Measurements from ENCODE around the gene AHNAK2. TPM values are rescaled to one million over a fixed set of nuclear protein-coding genes. Genes with fewer than 3 reads are reported as not detected.
A peak's percentile ranks its signal among the peaks of the same experiment; 100 is the strongest.
"Not testable (repeated sequence)": the region's sequence is repeated elsewhere in the genome, so short reads cannot be mapped to it uniquely, and the experiment has no call there.

The AHNAK2 gene
- total RNA-seq, 4 donors from 2014 or later: 3.2 to 19.0 (median 10.7) TPM

GRCh38 chr14:104893435-104894207 lies 84.6 kb downstream of the AHNAK2 start:
- TF ChIP-seq POLR2A (IDR thresholded peaks at IDR 0.05): no peak
- TF ChIP-seq, protein P1, sequence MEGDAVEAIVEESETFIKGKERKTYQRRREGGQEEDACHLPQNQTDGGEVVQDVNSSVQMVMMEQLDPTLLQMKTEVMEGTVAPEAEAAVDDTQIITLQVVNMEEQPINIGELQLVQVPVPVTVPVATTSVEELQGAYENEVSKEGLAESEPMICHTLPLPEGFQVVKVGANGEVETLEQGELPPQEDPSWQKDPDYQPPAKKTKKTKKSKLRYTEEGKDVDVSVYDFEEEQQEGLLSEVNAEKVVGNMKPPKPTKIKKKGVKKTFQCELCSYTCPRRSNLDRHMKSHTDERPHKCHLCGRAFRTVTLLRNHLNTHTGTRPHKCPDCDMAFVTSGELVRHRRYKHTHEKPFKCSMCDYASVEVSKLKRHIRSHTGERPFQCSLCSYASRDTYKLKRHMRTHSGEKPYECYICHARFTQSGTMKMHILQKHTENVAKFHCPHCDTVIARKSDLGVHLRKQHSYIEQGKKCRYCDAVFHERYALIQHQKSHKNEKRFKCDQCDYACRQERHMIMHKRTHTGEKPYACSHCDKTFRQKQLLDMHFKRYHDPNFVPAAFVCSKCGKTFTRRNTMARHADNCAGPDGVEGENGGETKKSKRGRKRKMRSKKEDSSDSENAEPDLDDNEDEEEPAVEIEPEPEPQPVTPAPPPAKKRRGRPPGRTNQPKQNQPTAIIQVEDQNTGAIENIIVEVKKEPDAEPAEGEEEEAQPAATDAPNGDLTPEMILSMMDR (IDR thresholded peaks at IDR 0.05): no peak
- peak in 2 of 3 donors; percentile 74 to 81 for DNase-seq
- Histone ChIP-seq H3K9me3 (no peaks in the 10 kb centered on the region), H3K27me3 (no peaks in the 10 kb centered on the region), H3K36me3 (peaks cover 0 to 25% (median 0%) of the 10 kb centered on the region in 3 donors), H3K4me1 (peaks cover 0 to 10% (median 0%) of the 10 kb centered on the region in 4 donors), H3K27ac (peak overlapping the region in 2 of 4 donors; percentile 9 to 56), H3K4me3 (no peak overlapping the region)

DNA sequence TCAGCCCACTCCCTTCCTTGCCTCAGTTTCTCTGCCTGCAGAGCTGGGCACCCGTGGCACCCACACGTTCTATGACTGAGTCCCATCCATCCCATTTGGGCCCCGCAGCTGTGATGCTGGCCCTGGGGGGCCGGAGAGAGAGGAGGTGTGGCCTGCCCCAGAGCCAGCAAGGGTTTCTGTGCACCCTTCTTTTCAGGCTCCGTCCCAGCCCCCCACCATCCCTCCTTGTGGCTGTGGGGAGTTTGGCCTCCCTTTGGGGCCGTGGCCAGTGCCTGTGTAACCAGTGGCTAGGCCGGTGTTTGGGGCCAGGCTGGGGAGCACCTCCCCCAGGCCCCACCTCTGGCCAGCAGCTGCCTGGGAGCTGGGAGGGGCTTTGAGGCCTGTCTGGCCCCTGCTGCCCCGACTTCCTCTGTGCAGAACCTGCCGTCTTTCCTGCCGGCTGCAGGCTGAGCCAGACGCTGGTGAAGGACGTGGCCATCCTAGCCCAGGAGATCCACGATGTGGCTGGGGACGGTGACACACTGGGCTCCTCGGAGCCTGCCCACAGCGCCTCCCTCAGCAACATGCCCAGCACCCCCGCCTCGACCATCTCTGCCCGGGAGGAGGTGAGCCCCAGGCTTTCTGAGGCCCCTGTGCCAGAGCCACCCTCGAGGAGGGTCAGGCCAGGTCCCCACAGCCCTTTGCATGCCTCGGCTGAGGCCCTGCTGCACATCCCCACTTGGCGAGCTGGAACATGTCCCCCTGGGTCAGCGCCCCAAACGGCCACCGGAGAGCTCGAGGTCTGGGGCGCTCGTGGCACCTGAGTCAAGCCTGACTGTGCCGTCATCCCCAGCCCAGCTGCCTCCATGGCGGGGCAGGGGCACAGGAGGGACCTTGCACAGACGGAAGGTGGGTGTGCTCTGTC lies 85.4 kb downstream of the AHNAK2 start:
- peaks cover 0 to 10% (median 0%) of the 10 kb centered on the region in 4 donors for H3K4me1 ChIP-seq
- no peak overlapping the region for H3K4me3 ChIP-seq
- no peaks in the 10 kb centered on the region for H3K9me3 ChIP-seq
- TF ChIP-seq POLR2A (IDR thresholded peaks at IDR 0.05): no peak
- TF ChIP-seq, protein P1 (IDR thresholded peaks at IDR 0.05): no peak
- no peaks in the 10 kb centered on the region for H3K27me3 ChIP-seq
- peak overlapping the region in 1 of 4 donors; percentile 9 for H3K27ac ChIP-seq
- peak in 1 of 3 donors; percentile 41 for DNase-seq
- H3K36me3 ChIP-seq: peaks cover 0 to 34% (median 0%) of the 10 kb centered on the region in 3 donors

- DNase-seq: peak in 2 of 3 donors; percentile 43 to 46
- H3K27ac ChIP-seq: no peak overlapping the region
- H3K4me3 ChIP-seq: no peak overlapping the region
- H3K4me1 ChIP-seq: peaks cover 0 to 10% (median 0%) of the 10 kb centered on the region in 4 donors
- H3K9me3 ChIP-seq: no peaks in the 10 kb centered on the region
- peaks cover 0 to 42% (median 0%) of the 10 kb centered on the region in 3 donors for H3K36me3 ChIP-seq
- no peaks in the 10 kb centered on the region for H3K27me3 ChIP-seq
- TF ChIP-seq, protein P1 (IDR thresholded peaks at IDR 0.05): no peak
- no peak for TF ChIP-seq POLR2A (IDR thresholded peaks at IDR 0.05)
Observed at GRCh38 chr14:104891664-104892530, 86.3 kb downstream of the AHNAK2 start.

DNA sequence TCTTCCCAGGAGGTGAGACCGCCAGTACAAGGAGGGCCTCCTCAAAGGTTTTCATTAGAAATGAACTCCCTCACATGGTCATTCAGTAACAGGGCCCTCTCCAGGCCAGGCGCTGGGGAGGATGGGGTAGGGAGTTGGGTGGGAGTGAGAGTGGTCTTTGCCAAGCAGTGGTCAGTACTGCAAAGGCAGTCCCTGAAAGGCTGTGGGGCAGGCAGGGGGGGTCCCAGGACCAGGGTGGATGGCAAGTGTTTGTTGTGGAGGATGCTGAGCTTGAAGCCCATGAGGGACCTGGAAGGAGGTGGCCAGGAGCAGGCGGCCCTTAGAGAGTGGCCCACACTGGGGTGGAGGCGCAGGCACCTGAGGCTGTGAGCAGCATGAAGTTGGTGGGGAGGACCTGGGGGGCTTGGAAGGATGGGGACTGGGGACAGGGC lies 87.0 kb downstream of the AHNAK2 start:
- no peaks in the 10 kb centered on the region for H3K27me3 ChIP-seq
- peaks cover 0 to 50% (median 0%) of the 10 kb centered on the region in 3 donors for H3K36me3 ChIP-seq
- H3K4me1 ChIP-seq: peaks cover 0 to 10% (median 0%) of the 10 kb centered on the region in 4 donors
- H3K4me3 ChIP-seq: no peak overlapping the region
- H3K27ac ChIP-seq: no peak overlapping the region
- no peak for TF ChIP-seq POLR2A (IDR thresholded peaks at IDR 0.05)
- TF ChIP-seq, protein P1 (IDR thresholded peaks at IDR 0.05): no peak
- peak in 1 of 3 donors; percentile 43 for DNase-seq
- H3K9me3 ChIP-seq: no peaks in the 10 kb centered on the region

DNA sequence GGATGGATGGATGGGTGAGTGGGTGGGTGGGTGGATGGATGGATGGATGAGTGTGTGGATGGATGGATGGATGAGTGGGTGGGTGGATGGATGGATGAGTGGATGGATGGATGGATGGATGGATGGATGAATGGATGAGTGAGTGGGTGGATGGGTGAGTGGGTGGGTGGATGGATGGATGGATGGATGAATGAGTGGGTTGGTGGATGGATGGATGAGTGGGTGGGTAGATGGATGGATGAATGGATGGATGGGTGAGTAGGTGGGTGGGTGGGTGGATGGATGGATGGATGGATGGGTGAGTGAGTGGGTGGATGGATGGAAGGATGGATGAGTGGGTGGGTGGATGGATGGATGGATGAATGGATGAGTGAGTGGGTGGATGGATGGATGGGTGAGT lies 87.9 kb downstream of the AHNAK2 start:
- not testable (repeated sequence) for H3K4me3 ChIP-seq, DNase-seq, H3K9me3 ChIP-seq, H3K27me3 ChIP-seq, H3K27ac ChIP-seq
- peaks cover 0 to 55% (median 0%) of the 10 kb centered on the region in 3 donors for H3K36me3 ChIP-seq
- H3K4me1 ChIP-seq: peaks cover 0 to 10% (median 0%) of the 10 kb centered on the region in 4 donors

Measured in Peyer's patch (tissue), 4 donors.